NB4 (cell line): Measurements from ENCODE around the gene KCMF1.

Source experiments
- MYC ChIP-seq: IDR thresholded peaks from 2 replicates; pipeline ENCODE4 v1.6.1; 2011; ENCODE audit warnings: low read depth, low read length
- POLR2A ChIP-seq: IDR thresholded peaks from 2 replicates; pipeline ENCODE4 v1.6.1; 2011; ENCODE audit warnings: mild to moderate bottlenecking; ENCODE audit not compliant: insufficient read length; ENCODE audit errors: extremely low read depth
- TF ChIP-seq, protein P1 (sequence below): IDR thresholded peaks from one replicate; pipeline ENCODE4 v1.5.1; 2012; ENCODE audit warnings: low read depth, low read length
- TF ChIP-seq, protein P2 (sequence below): IDR thresholded peaks from 2 replicates; pipeline ENCODE4 v1.6.1; 2011; ENCODE audit warnings: low read depth, low read length

DNA sequence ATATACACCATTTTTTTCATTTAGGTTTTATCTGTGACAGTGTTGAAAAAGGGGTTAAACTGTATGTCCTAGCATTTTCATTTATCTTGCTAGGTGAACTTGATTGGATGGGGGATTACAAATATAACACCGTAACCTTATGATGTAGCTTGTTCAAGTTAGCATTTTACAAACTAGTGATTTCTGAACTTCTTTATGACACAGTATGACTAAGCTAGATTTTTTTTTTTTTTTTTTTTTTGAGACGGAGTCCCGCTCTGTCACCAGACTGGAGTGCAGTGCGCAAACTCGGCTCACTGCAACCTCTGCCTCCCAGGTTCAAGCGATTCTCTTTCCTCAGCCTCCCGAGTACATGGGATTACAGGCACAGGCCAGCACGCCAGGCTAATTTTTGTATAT is 47.1 kb downstream of the KCMF1 start:
- TF ChIP-seq, protein P1, sequence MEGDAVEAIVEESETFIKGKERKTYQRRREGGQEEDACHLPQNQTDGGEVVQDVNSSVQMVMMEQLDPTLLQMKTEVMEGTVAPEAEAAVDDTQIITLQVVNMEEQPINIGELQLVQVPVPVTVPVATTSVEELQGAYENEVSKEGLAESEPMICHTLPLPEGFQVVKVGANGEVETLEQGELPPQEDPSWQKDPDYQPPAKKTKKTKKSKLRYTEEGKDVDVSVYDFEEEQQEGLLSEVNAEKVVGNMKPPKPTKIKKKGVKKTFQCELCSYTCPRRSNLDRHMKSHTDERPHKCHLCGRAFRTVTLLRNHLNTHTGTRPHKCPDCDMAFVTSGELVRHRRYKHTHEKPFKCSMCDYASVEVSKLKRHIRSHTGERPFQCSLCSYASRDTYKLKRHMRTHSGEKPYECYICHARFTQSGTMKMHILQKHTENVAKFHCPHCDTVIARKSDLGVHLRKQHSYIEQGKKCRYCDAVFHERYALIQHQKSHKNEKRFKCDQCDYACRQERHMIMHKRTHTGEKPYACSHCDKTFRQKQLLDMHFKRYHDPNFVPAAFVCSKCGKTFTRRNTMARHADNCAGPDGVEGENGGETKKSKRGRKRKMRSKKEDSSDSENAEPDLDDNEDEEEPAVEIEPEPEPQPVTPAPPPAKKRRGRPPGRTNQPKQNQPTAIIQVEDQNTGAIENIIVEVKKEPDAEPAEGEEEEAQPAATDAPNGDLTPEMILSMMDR, result no peak
- no peak for TF ChIP-seq POLR2A
- TF ChIP-seq, protein P2, sequence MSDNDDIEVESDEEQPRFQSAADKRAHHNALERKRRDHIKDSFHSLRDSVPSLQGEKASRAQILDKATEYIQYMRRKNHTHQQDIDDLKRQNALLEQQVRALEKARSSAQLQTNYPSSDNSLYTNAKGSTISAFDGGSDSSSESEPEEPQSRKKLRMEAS, result no peak
- no peak for TF ChIP-seq MYC
